IPS-18a (cell line): ENCODE results near the gene GDAP1L1.
"Not testable (repeated sequence)": the region's sequence is repeated elsewhere in the genome, so short reads cannot be mapped to it uniquely, and the experiment has no call there.

Experiments
- H3K27ac ChIP-seq: one replicate; pipeline ENCODE4 v1.5.1; 2013; ENCODE audit warnings: low read length
- H3K27me3 ChIP-seq: one replicate; pipeline ENCODE4 v1.6.1; 2013; ENCODE audit warnings: mild to moderate bottlenecking, low read length; ENCODE audit not compliant: control insufficient read depth, insufficient read depth
- H3K36me3 ChIP-seq: one replicate; pipeline ENCODE4 v1.6.1; 2013; ENCODE audit warnings: low read depth, low read length; ENCODE audit not compliant: control insufficient read depth
- H3K4me1 ChIP-seq: one replicate; pipeline ENCODE4 v1.6.1; 2013; ENCODE audit warnings: low read depth, low read length; ENCODE audit not compliant: control insufficient read depth
- H3K4me3 ChIP-seq: one replicate; pipeline ENCODE4 v1.5.1; 2013; ENCODE audit warnings: low read length
- H3K9ac ChIP-seq: one replicate; pipeline ENCODE4 v1.6.1; 2013; ENCODE audit warnings: mild to moderate bottlenecking, low read length, moderate library complexity
- H3K9me3 ChIP-seq: one replicate; pipeline ENCODE4 v1.6.1; 2013; ENCODE audit warnings: low read depth, low read length; ENCODE audit not compliant: control insufficient read depth

GDAP1L1 gene

DNA sequence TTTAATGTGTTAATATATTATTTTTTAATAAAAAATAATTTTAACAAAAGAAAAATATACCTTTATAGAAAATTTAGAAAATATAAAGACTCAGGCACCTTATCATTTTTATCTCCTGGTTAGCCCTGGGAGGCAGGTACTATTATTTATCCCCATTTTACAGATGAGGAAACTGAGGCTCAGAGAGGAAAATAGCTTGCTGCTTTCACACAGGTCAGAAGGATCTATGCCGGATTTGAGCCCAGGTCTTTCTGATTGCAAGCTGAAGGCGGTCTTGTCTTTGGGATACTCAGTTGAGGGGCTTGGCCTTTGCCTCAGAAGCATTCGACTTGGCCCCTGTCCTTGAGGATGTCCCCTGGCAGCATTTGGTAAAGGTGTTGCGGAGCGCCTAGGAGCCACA, 25.1 kb upstream of the GDAP1L1 start:
- Histone ChIP-seq H3K9me3 (no peaks in the 10 kb centered on the region), H3K4me1 (no peaks in the 10 kb centered on the region), H3K27ac (no peak overlapping the region), H3K27me3 (no peaks in the 10 kb centered on the region), H3K4me3 (no peak overlapping the region), H3K9ac (no peak overlapping the region), H3K36me3 (no peaks in the 10 kb centered on the region)

- Histone ChIP-seq H3K27ac (no peak overlapping the region), H3K27me3 (no peaks in the 10 kb centered on the region), H3K36me3 (no peaks in the 10 kb centered on the region), H3K4me1 (no peaks in the 10 kb centered on the region), H3K4me3 (no peak overlapping the region), H3K9me3 (no peaks in the 10 kb centered on the region), H3K9ac (no peak overlapping the region)
These were observed 24.3 kb upstream of the GDAP1L1 start for GRCh38 chr20:44222633-44223368.

DNA sequence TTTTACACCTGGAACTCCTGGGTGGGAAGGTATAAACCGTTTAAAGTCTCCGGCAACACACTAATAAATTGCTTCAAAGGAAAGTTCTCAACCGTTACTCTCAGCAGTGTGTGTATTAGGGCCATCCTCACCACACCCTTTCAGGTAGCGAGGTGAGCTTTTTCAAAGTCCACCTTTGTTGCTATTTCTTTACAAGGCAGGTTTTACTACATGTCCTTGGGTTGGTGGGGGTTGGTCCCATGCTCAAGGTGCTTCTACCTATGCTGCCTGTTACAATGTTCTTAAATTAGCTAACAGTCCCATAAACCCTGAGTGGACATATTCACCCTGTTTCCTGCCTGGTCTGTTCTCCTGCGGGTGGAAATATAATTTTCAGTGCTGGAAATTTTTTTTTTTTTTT, 23.4 kb upstream of the GDAP1L1 start:
- Histone ChIP-seq H3K36me3 (no peaks in the 10 kb centered on the region), H3K27me3 (no peaks in the 10 kb centered on the region), H3K9ac (no peak overlapping the region), H3K4me1 (no peaks in the 10 kb centered on the region), H3K9me3 (no peaks in the 10 kb centered on the region), H3K4me3 (no peak overlapping the region), H3K27ac (no peak overlapping the region)

DNA sequence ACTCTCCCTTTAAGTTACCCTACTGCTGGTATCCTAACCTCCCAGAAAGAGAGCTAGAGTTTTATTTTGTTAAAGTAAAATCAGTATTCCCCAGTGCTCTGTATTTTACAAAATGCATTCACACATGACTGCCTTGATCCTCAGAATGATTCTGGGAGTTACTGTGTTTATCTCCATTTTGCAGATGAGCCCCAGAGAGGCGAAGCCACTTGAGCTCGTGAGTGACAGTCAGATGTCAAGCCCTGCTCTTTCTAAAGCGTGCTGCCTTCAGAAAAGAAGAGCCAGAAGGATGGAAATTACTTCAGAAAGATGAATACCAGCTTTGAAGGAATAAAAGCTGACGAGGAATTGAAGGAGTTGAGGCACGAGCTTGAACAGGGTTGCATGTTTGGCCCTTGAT, 22.5 kb upstream of the GDAP1L1 start:
- Histone ChIP-seq H3K4me1 (no peaks in the 10 kb centered on the region), H3K4me3 (no peak overlapping the region), H3K27me3 (no peaks in the 10 kb centered on the region), H3K9me3 (no peaks in the 10 kb centered on the region), H3K27ac (no peak overlapping the region), H3K9ac (no peak overlapping the region), H3K36me3 (no peaks in the 10 kb centered on the region)

- H3K4me1 ChIP-seq, result peaks cover 10% of the 10 kb centered on the region
- H3K27me3 ChIP-seq, result no peaks in the 10 kb centered on the region
- H3K9me3 ChIP-seq, result no peaks in the 10 kb centered on the region
- no peak overlapping the region for H3K4me3 ChIP-seq
- H3K9ac ChIP-seq, result no peak overlapping the region
- no peak overlapping the region for H3K27ac ChIP-seq
- no peaks in the 10 kb centered on the region for H3K36me3 ChIP-seq
These were observed 18.4 kb upstream of the GDAP1L1 start for GRCh38 chr20:44228465-44229258.

DNA sequence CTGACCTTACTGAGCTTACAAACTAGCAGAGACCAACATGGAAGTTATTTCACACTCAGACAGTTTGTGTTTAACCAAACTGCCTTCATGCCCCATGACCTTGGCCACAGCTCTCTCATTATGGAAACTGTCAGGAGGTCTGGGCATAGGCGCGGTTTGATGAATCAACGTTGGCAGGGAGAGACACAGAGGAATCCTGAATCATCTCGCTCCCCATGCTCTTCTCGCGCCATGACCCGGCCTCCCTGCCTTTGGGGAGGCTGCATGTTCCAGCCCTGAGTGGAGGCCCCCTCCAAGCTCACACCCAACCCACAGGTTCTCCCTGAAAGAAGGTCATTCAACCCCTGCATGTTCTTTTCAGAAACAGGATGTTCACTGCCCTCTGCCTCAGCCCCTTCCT, 15.9 kb upstream of the GDAP1L1 start:
- Histone ChIP-seq H3K9ac (no peak overlapping the region), H3K27me3 (no peaks in the 10 kb centered on the region)

DNA sequence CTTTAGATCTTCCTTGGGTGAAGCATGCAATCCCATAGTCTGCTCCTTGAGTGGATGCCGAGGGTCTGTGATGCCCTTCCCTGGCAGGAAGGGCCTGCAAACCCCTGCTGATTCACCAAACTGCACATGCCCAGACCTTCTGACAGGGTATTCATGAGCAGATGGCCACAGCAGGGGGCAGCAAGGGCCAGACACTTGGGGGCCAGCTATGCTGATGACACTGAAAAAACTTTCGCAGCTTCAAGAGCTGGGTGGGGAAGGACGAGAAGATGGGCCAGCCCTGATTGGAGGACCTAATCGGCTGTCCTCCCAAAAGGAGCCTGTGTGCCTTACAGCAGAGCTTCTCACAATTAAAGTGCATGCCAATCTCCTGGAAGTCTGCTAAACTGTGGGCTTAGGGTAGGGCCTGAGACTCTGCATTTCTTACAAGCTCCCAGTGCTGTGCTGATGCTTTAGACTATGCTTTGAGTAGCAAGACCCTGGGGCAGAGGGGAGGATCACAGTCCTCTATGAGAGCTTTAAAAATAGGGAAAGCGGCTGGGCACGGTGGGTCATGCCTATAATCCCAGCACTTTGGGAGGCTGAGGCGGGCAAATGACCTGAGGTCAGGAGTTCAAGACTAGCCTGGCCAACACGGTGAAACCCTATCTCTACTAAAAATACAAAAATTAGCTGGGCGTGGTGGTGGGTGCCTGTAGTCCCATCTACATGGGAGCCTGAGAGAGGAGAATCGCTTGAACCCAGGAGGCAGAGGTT, 15.2 kb upstream of the GDAP1L1 start:
- H3K9ac ChIP-seq, result no peak overlapping the region
- no peaks in the 10 kb centered on the region for H3K27me3 ChIP-seq
- H3K27ac ChIP-seq, result no peak overlapping the region
- no peaks in the 10 kb centered on the region for H3K36me3 ChIP-seq
- H3K4me1 ChIP-seq, result peaks cover 10% of the 10 kb centered on the region
- no peaks in the 10 kb centered on the region for H3K9me3 ChIP-seq
- H3K4me3 ChIP-seq, result no peak overlapping the region

More for the DNA sequence above, 15.9 kb upstream of the GDAP1L1 start:
- peaks cover 10% of the 10 kb centered on the region for H3K4me1 ChIP-seq
- no peak overlapping the region for H3K4me3 ChIP-seq
- H3K36me3 ChIP-seq, result no peaks in the 10 kb centered on the region
- no peaks in the 10 kb centered on the region for H3K9me3 ChIP-seq
- H3K27ac ChIP-seq, result no peak overlapping the region

- not testable (repeated sequence) for H3K27me3 ChIP-seq, H3K4me3 ChIP-seq, H3K9me3 ChIP-seq, H3K4me1 ChIP-seq, H3K36me3 ChIP-seq, H3K27ac ChIP-seq, H3K9ac ChIP-seq
These were observed 14.6 kb upstream of the GDAP1L1 start for GRCh38 chr20:44232469-44232856.

GRCh38 chr20:44233436-44234016, 13.6 kb upstream of the GDAP1L1 start:
- H3K27me3 ChIP-seq, result no peaks in the 10 kb centered on the region
- no peak overlapping the region for H3K9ac ChIP-seq
- no peaks in the 10 kb centered on the region for H3K9me3 ChIP-seq
- H3K27ac ChIP-seq, result no peak overlapping the region
- H3K4me1 ChIP-seq, result peaks cover 10% of the 10 kb centered on the region
- no peak overlapping the region for H3K4me3 ChIP-seq
- no peaks in the 10 kb centered on the region for H3K36me3 ChIP-seq

DNA sequence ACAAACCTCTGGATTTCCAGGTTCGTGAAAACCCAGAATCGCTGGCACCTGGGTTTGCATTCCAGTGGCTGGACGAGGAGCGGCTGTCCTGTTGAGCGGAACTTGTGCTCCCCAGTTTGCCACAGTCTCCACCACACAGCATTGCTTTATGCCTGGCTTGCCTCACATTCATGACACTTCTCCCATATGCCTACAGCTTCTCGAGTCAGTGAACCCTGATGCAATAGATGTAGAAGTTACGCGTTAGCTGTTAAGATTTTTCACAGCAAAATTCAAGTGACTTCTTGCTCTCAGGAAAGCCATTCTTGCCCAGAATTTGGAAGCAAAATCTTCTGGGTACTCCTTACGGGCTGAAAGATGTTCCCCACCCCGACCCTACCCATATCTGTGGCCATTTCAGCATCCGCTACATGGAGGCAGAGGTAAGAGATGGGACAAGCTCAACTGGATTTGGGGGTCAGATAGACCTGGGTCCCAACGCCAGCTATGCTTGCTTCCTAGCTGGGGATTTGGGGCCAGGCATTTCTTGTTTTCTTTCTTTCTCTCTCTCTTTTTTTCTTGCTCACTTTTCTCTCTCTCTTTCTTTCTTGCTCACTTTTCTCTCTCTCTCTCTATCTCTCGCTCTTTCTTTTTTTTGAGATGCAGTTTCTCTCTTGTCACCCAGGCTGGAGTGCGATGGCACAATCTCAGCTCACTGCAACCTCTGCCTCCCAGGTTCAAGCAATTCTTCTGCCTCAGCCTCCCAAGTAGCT, 12.4 kb upstream of the GDAP1L1 start:
- Histone ChIP-seq H3K9me3 (no peaks in the 10 kb centered on the region), H3K4me1 (peaks cover 10% of the 10 kb centered on the region), H3K27me3 (no peaks in the 10 kb centered on the region), H3K4me3 (no peak overlapping the region), H3K36me3 (no peaks in the 10 kb centered on the region), H3K9ac (no peak overlapping the region), H3K27ac (no peak overlapping the region)

GRCh38 chr20:44235702-44236101, 11.4 kb upstream of the GDAP1L1 start:
- Histone ChIP-seq H3K4me3 (no peak overlapping the region), H3K27me3 (no peaks in the 10 kb centered on the region), H3K27ac (no peak overlapping the region), H3K36me3 (no peaks in the 10 kb centered on the region), H3K9me3 (no peaks in the 10 kb centered on the region), H3K9ac (no peak overlapping the region), H3K4me1 (peaks cover 10% of the 10 kb centered on the region)
